Esophagus muscularis mucosa (tissue), 4 donors: Measurements from ENCODE around the gene NTM. TPM values are rescaled to one million over a fixed set of nuclear protein-coding genes. Genes with fewer than 3 reads are reported as not detected.
"Not testable (repeated sequence)": the region's sequence is repeated elsewhere in the genome, so short reads cannot be mapped to it uniquely, and the experiment has no call there.

Experiments
- DNase-seq: peaks from one replicate; pipeline ENCODE4 v3.0.0-alpha.2; 2017; ENCODE audit errors: extremely low spot score
- H3K27ac ChIP-seq, 4 donors: fragments of 200-600 bp; sonication (generic); replicated peaks in 1 of 4; 1 replicate in 3 of 4; 2 replicates in 1 of 4; pipeline ENCODE4 v1.5.1; 2016 to 2019; ENCODE audit warnings: mild to moderate bottlenecking in 1 of 4
- H3K27me3 ChIP-seq, 4 donors: fragments of 200-600 bp; sonication (generic); one replicate each; pipeline versions ENCODE4 v1.5.1 to v1.6.0; 2016 to 2019
- H3K36me3 ChIP-seq, 4 donors: fragments of 200-600 bp; sonication (generic); one replicate each; pipeline ENCODE4 v1.5.1; 2016 to 2019
- H3K4me1 ChIP-seq, 4 donors: fragments of 200-600 bp; sonication (generic); one replicate each; pipeline ENCODE4 v1.5.1; 2016 to 2019
- H3K4me3 ChIP-seq, 4 donors: fragments of 200-600 bp; sonication (generic); 1 replicate in 2 of 4; 2 replicates in 2 of 4; pipeline ENCODE4 v1.5.1; 2016 to 2019; ENCODE audit warnings: mild to moderate bottlenecking in 4 of 4, moderate library complexity in 1 of 4
- H3K9me3 ChIP-seq, 4 donors: fragments of 200-600 bp; sonication (generic); 1 replicate in 3 of 4; 2 replicates in 1 of 4; pipeline ENCODE4 v1.5.1; 2016 to 2019
- CTCF ChIP-seq, 3 experiments: fragments of 200-600 bp in 2 of 3; fragments of 450-650 bp in 1 of 3; sonication (generic) in 2 of 3; IDR thresholded peaks; one replicate each; pipeline ENCODE4 v1.5.1; 2017 to 2019; ENCODE audit warnings: antibody characterized with exemption in 3 of 3, mild to moderate bottlenecking in 2 of 3, moderate library complexity in 1 of 3
- EP300 ChIP-seq: sonication (generic); formaldehyde crosslinking; IDR thresholded peaks from one replicate; pipeline ENCODE4 v1.6.1; 2017; ENCODE audit warnings: antibody characterized with exemption
- POLR2A ChIP-seq: fragments of 450-650 bp; IDR thresholded peaks from one replicate; pipeline ENCODE4 v1.6.1; 2017; ENCODE audit warnings: antibody characterized with exemption, moderate library complexity, mild to moderate bottlenecking, low read depth
- POLR2AphosphoS5 ChIP-seq, 2 donors: sonication (generic); formaldehyde crosslinking; IDR thresholded peaks; one replicate each; pipeline ENCODE4 v1.6.1; 2017; ENCODE audit warnings: antibody characterized with exemption in 2 of 2
- WGBS: methylation state at CpG from one replicate; pipeline ENCODE4 v1.1.5; 2018; 5-methylcytosine and 5-hydroxymethylcytosine counted together
- intact Hi-C: fragments of 100-400 bp; cut with DNase I; formaldehyde crosslinking; loops from one replicate; pipeline ENCODE4 v1.15.1; 2023
- total RNA-seq, 4 donors: library from RNA; depleted of rRNA; stranded (reverse); fragments of >200 nt; gene quantifications; one replicate each; pipeline versions ENCODE4 v1.1.0 to v1.2.1, GENCODE V29; 2016

NTM gene
- total RNA-seq, 4 donors from 2014 or later: 5.6 to 25.3 (median 8.3) TPM

- Histone ChIP-seq H3K36me3 (no peaks in the 10 kb centered on the region), H3K4me3 (no peak overlapping the region), H3K4me1 (no peaks in the 10 kb centered on the region), H3K9me3 (no peaks in the 10 kb centered on the region), H3K27me3 (peaks cover 0 to 37% (median 0%) of the 10 kb centered on the region in 4 donors), H3K27ac (no peak overlapping the region)
- WGBS: 88% methylated on average over 2 of the region's 3 CpGs
- TF ChIP-seq POLR2A (no peak), EP300 (no peak), CTCF (IDR thresholded peaks at IDR 0.05) (no peak), POLR2AphosphoS5 (IDR thresholded peaks at IDR 0.05) (no peak)
- intact Hi-C loops: no loop called here
- no peak for DNase-seq
Measured at GRCh38 chr11:131328843-131329242, 41.6 kb upstream of the NTM start.

GRCh38 chr11:131331010-131331409, 39.4 kb upstream of the NTM start:
- 66% methylated on average over 7 of the region's 7 CpGs for WGBS
- intact Hi-C loops: no loop called here
- no peaks in the 10 kb centered on the region for H3K36me3 ChIP-seq
- H3K27ac ChIP-seq: no peak overlapping the region
- peaks cover 0 to 37% (median 0%) of the 10 kb centered on the region in 4 donors for H3K27me3 ChIP-seq
- no peak for TF ChIP-seq POLR2A
- no peak for TF ChIP-seq POLR2AphosphoS5 (IDR thresholded peaks at IDR 0.05)
- no peak for TF ChIP-seq CTCF (IDR thresholded peaks at IDR 0.05)
- no peak for TF ChIP-seq EP300
- H3K9me3 ChIP-seq: no peaks in the 10 kb centered on the region
- H3K4me1 ChIP-seq: no peaks in the 10 kb centered on the region
- no peak for DNase-seq
- H3K4me3 ChIP-seq: no peak overlapping the region

GRCh38 chr11:131331546-131331945, 38.9 kb upstream of the NTM start:
- Histone ChIP-seq H3K27me3 (peaks cover 0 to 37% (median 0%) of the 10 kb centered on the region in 4 donors), H3K36me3 (no peaks in the 10 kb centered on the region), H3K4me1 (no peaks in the 10 kb centered on the region), H3K27ac (no peak overlapping the region), H3K4me3 (no peak overlapping the region), H3K9me3 (no peaks in the 10 kb centered on the region)
- DNase-seq: no peak
- TF ChIP-seq EP300 (no peak), CTCF (IDR thresholded peaks at IDR 0.05) (no peak), POLR2A (no peak), POLR2AphosphoS5 (IDR thresholded peaks at IDR 0.05) (no peak)
- intact Hi-C loops: no loop called here
- 80% methylated on average over 5 of the region's 5 CpGs for WGBS

- TF ChIP-seq POLR2A (no peak), CTCF (IDR thresholded peaks at IDR 0.05) (no peak), EP300 (no peak), POLR2AphosphoS5 (IDR thresholded peaks at IDR 0.05) (no peak)
- no peak for DNase-seq
- Histone ChIP-seq H3K36me3 (no peaks in the 10 kb centered on the region), H3K27ac (no peak overlapping the region), H3K9me3 (no peaks in the 10 kb centered on the region), H3K4me3 (no peak overlapping the region), H3K27me3 (peaks cover 0 to 25% (median 0%) of the 10 kb centered on the region in 4 donors), H3K4me1 (no peaks in the 10 kb centered on the region)
- intact Hi-C loops: no loop called here
Measured at GRCh38 chr11:131334601-131335000, 35.8 kb upstream of the NTM start.

- H3K27me3 ChIP-seq, H3K27ac ChIP-seq, intact Hi-C loops, H3K4me3 ChIP-seq, DNase-seq, H3K4me1 ChIP-seq, H3K36me3 ChIP-seq, H3K9me3 ChIP-seq: not testable (repeated sequence)
- 83% methylated on average over 3 of the region's 5 CpGs for WGBS
Measured at GRCh38 chr11:131341900-131342299, 28.5 kb upstream of the NTM start.

- H3K36me3 ChIP-seq, H3K4me1 ChIP-seq, DNase-seq, intact Hi-C loops, H3K27ac ChIP-seq, H3K27me3 ChIP-seq, H3K4me3 ChIP-seq, H3K9me3 ChIP-seq: not testable (repeated sequence)
- WGBS: 81% methylated on average over 4 of the region's 6 CpGs
Measured at GRCh38 chr11:131342442-131342841, 28.0 kb upstream of the NTM start.
